HepG2 (cell line): Measurements from ENCODE around the gene OSBPL2. TPM values are rescaled to one million over a fixed set of nuclear protein-coding genes. Genes with fewer than 3 reads are reported as not detected.

Experiments
- EED ChIP-seq: sonication (generic); formaldehyde crosslinking; IDR thresholded peaks from 2 replicates; pipeline ENCODE4 v1.5.0; 2020; ENCODE audit warnings: mild to moderate bottlenecking, missing genetic modification reagents
- FOXC1 ChIP-seq: sonication (generic); formaldehyde crosslinking; IDR thresholded peaks from 2 replicates; pipeline ENCODE4 v1.8.0; 2022; ENCODE audit warnings: mild to moderate bottlenecking, missing genetic modification reagents, borderline replicate concordance
- HDAC1 ChIP-seq: sonication (generic); formaldehyde crosslinking; IDR thresholded peaks from 2 replicates; pipeline ENCODE4 v1.5.1; 2020; ENCODE audit warnings: mild to moderate bottlenecking, missing genetic modification reagents
- LRRFIP1 ChIP-seq: sonication (generic); formaldehyde crosslinking; conservative IDR thresholded peaks from 2 replicates; pipeline ENCODE4 v1.4.0; 2020; ENCODE audit warnings: missing genetic modification reagents
- MAZ ChIP-seq, 2 experiments: sonication (generic) in 1 of 2; formaldehyde crosslinking in 1 of 2; IDR thresholded peaks; 2 replicates each; pipeline versions ENCODE4 v1.5.0 to v1.6.1; 2012 to 2020; ENCODE audit warnings: low read depth in 2 of 2, mild to moderate bottlenecking in 2 of 2, borderline replicate concordance in 1 of 2, improper control_type of control experiment in 1 of 2, low read length in 1 of 2, missing genetic modification reagents in 1 of 2, moderate library complexity in 1 of 2
- MYC ChIP-seq: sonication (generic); formaldehyde crosslinking; IDR thresholded peaks from 2 replicates; pipeline ENCODE4 v1.9.0; 2021; ENCODE audit warnings: missing genetic modification reagents, borderline replicate concordance
- NR2F6 ChIP-seq, 2 experiments: IDR thresholded peaks; 2 replicates each; pipeline ENCODE4 v1.6.1; 2016; ENCODE audit warnings: antibody characterized with exemption in 1 of 2, mild to moderate bottlenecking in 1 of 2
- POGZ ChIP-seq: sonication (generic); formaldehyde crosslinking; IDR thresholded peaks from 2 replicates; pipeline ENCODE4 v1.4.0; 2020; ENCODE audit warnings: mild to moderate bottlenecking, missing genetic modification reagents
- SNAI1 ChIP-seq: sonication (generic); formaldehyde crosslinking; IDR thresholded peaks from 2 replicates; pipeline ENCODE4 v1.5.0; 2020; ENCODE audit warnings: mild to moderate bottlenecking, missing genetic modification reagents, borderline replicate concordance
- STAG1 ChIP-seq: sonication (generic); formaldehyde crosslinking; IDR thresholded peaks from 2 replicates; pipeline ENCODE4 v1.4.0; 2020; ENCODE audit warnings: missing genetic modification reagents
- ZHX2 ChIP-seq, 2 experiments: sonication (generic) in 1 of 2; formaldehyde crosslinking in 1 of 2; IDR thresholded peaks; 2 replicates each; pipeline versions ENCODE4 v1.6.1 to v1.9.0; 2014 to 2022; ENCODE audit warnings: antibody characterized with exemption in 1 of 2, borderline replicate concordance in 1 of 2, inconsistent platforms in 1 of 2, low read depth in 1 of 2, missing genetic modification reagents in 1 of 2
- ZNF121 ChIP-seq: sonication (generic); formaldehyde crosslinking; IDR thresholded peaks from 2 replicates; pipeline ENCODE4 v1.5.0; 2020; ENCODE audit warnings: mild to moderate bottlenecking, missing genetic modification reagents
- ZNF225 ChIP-seq: sonication (generic); formaldehyde crosslinking; IDR thresholded peaks from 2 replicates; pipeline ENCODE4 v1.4.0; 2020; ENCODE audit warnings: mild to moderate bottlenecking, missing genetic modification reagents
- ZNF260 ChIP-seq: sonication (generic); formaldehyde crosslinking; IDR thresholded peaks from 2 replicates; pipeline ENCODE4 v1.4.0; 2020; ENCODE audit warnings: missing genetic modification reagents, low read depth, mild to moderate bottlenecking, borderline replicate concordance
- ZNF263 ChIP-seq: sonication (generic); formaldehyde crosslinking; IDR thresholded peaks from 2 replicates; pipeline ENCODE4 v1.4.0; 2020; ENCODE audit warnings: missing genetic modification reagents
- ZNF280D ChIP-seq: sonication (generic); formaldehyde crosslinking; IDR thresholded peaks from 2 replicates; pipeline ENCODE4 v1.5.1; 2020; ENCODE audit warnings: mild to moderate bottlenecking, missing genetic modification reagents
- ZNF777 ChIP-seq: sonication (generic); formaldehyde crosslinking; IDR thresholded peaks from 2 replicates; pipeline ENCODE4 v1.4.0; 2020; ENCODE audit warnings: missing genetic modification reagents
- polyA plus RNA-seq, 8 experiments: library from polyadenylated mRNA; depleted of rRNA in 3 of 8; stranded (reverse) in 7 of 8; unstranded in 1 of 8; fragments of >200 nt; fragmentation: Illumina TruSeq in 4 of 8; extraction: Trizol in 4 of 8; gene quantifications; 2 replicates each; pipeline versions ENCODE4 v1.2.1 to v1.2.3, GENCODE V29; 2011 to 2016; ENCODE audit warnings: low read depth in 4 of 8, missing spikeins in 1 of 8, mixed read lengths in 1 of 8; ENCODE audit not compliant: insufficient read depth in 1 of 8
- total RNA-seq, 5 experiments: library from RNA; depleted of rRNA; stranded (reverse); fragments of >200 nt; fragmentation: Illumina TruSeq; extraction: Trizol; gene quantifications; 2 replicates each; pipeline ENCODE4 v1.2.3, GENCODE V29; 2016; ENCODE audit warnings: low read depth in 1 of 5

OSBPL2 gene
- total and polyA plus RNA-seq, 2 of the 13 experiments (the other 11 are each of a cell fraction or from before 2014, with no cell fraction given) = 18.5 to 37.4 TPM

- TF ChIP-seq NR2F6 (IDR thresholded peaks at IDR 0.05) (peak; percentile 31; the same call in 1 of the 2 replicates), NR2F6 (CRISPR knock-in tag; IDR thresholded peaks at IDR 0.05) (no peak), ZHX2 (IDR thresholded peaks at IDR 0.05; ENCODE audit: low read depth) (no peak), ZHX2 (CRISPR knock-in tag; IDR thresholded peaks at IDR 0.05; ENCODE audit: borderline replicate concordance) (no peak), ZNF225 (CRISPR knock-in tag) (0 out of 2 replicates have a peak, but pooled peaks have one; percentile 7), SNAI1 (CRISPR knock-in tag) (no peak), LRRFIP1 (CRISPR knock-in tag) (no peak), MAZ (IDR thresholded peaks at IDR 0.05; ENCODE audit: borderline replicate concordance, low read depth, low read length) (no peak), MAZ (CRISPR knock-in tag; IDR thresholded peaks at IDR 0.05; ENCODE audit: low read depth) (no peak), ZNF121 (CRISPR knock-in tag) (no peak), ZNF263 (CRISPR knock-in tag) (0 out of 2 replicates have a peak, but pooled peaks have one; percentile 1), ZNF777 (peak; percentile 0; the same call in 1 of the 2 replicates), HDAC1 (CRISPR knock-in tag) (no peak), POGZ (CRISPR knock-in tag) (no peak), STAG1 (no peak), EED (CRISPR knock-in tag) (no peak), MYC (no peak), ZNF260 (CRISPR knock-in tag) (no peak), FOXC1 (CRISPR knock-in tag) (0 out of 2 replicates have a peak, but pooled peaks have one; percentile 12), ZNF280D (CRISPR knock-in tag) (no peak)
These were observed 28.3 kb upstream of the OSBPL2 start (continued) for GRCh38 chr20:62209850-62210495.
